Heart left ventricle (tissue), 13 donors: ENCODE results near the gene SLC43A2.

Experiments used
- POLR2A ChIP-seq, 2 donors: fragments of 450-650 bp; IDR thresholded peaks; one replicate each; pipeline ENCODE4 v1.6.1; 2017; ENCODE audit warnings: antibody characterized with exemption in 2 of 2, mild to moderate bottlenecking in 2 of 2, moderate library complexity in 2 of 2
- TF ChIP-seq, protein P1 (sequence below), 12 donors: fragments of 200-600 bp; sonication (generic) in 4 of 12; IDR thresholded peaks; one replicate each; pipeline versions ENCODE4 v1.5.0 to v1.8.0; 2018 to 2022; ENCODE audit warnings: antibody characterized with exemption in 12 of 12, mild to moderate bottlenecking in 5 of 12
- donor health status: ischemic (EF 13 %, LVEDD 7.1; RV severe dilation, severe dysfunction).
- donor health status: DM: no; HTN: yes; CAD: no.
- donor health status: DM: no; HTN: no; CAD: no.
- donor health status: ischemic (EF 25% LVEDD 6.9; RV normal size, moderate dysfunction).
- donor health status: ischemic (EF 25% LVEDD 5.7; RV mildly dilated, moderate dysfunction).
- donor health status: ischemic (EF 35%, LVEDD 5.7; RV mildly dilated, moderate dysfunction).
- donor health status: nonischemic (EF 11% LVEDD 7.7; RV severe dilation, severe dysfunction).
- donor health status: DM: yes; HTN: yes; CAD: no.
- donor health status: PGD.
- donor health status: ischemic (EF 29% LVEDD 5.4; RV normal size, mild dysfunction).
- donor health status: nonischemic (EF 23%, LVEDD 6.1; RV moderate dilation, normal function).

DNA sequence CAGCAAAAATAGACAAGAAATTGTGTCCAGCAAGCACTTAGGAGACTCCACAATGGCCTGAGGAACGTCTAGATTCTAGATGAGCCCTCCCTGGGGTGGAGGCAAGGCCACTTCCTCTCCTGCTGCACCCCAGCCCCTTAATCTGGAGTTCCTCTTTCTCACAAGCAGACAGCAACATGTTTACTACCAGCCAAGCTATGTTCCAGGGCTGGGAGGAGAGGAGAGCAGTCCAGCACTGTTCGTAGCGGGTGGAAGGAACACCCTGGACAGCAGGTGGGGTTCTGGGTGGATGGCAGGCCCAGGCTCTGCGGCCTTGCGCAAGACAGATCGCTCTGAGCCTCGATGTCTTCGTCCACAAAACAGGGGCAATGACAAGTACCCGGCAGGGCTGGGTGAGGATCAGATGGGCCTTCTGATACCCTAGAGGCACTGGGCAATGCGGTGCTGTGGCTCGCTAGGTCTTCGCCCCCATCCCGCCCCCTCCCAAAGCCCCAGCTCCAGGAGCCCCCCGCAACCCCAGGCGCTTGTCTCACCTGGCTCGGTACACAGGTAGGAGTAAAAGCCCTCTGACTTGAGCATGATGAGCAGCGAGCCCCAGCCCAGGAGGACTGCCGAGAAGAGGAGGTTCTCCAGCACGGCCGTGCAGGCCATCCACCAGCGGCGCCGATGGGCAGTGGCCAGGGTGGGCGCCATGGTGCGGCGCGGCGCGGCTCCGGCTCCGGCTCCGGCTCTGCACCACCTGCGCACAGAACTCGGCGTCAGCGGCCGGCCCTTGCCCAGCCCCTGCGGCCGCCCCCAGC, 1.3 kb downstream of the SLC43A2 start:
- TF ChIP-seq, protein P1, sequence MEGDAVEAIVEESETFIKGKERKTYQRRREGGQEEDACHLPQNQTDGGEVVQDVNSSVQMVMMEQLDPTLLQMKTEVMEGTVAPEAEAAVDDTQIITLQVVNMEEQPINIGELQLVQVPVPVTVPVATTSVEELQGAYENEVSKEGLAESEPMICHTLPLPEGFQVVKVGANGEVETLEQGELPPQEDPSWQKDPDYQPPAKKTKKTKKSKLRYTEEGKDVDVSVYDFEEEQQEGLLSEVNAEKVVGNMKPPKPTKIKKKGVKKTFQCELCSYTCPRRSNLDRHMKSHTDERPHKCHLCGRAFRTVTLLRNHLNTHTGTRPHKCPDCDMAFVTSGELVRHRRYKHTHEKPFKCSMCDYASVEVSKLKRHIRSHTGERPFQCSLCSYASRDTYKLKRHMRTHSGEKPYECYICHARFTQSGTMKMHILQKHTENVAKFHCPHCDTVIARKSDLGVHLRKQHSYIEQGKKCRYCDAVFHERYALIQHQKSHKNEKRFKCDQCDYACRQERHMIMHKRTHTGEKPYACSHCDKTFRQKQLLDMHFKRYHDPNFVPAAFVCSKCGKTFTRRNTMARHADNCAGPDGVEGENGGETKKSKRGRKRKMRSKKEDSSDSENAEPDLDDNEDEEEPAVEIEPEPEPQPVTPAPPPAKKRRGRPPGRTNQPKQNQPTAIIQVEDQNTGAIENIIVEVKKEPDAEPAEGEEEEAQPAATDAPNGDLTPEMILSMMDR (IDR thresholded peaks at IDR 0.05): no peak
- TF ChIP-seq POLR2A (IDR thresholded peaks at IDR 0.05): no peak
